ENCODE measurements around the gene SRXN1. TPM values are rescaled to one million over a fixed set of nuclear protein-coding genes. Genes with fewer than 3 reads are reported as not detected.

The SRXN1 gene
- total and polyA plus RNA-seq, 9 donors: 8.4 to 13.7 (median 10.6) TPM

Other genes starting within 250 kb of the SRXN1 start
- gene RBCK1, start 244.9 kb downstream of the SRXN1 start, total RNA-seq: 31.0 TPM
- 10 to 100 TPM; 40.0 to 69.1 (median 54.8) TPM for gene RBCK1, start 244.9 kb downstream of the SRXN1 start, polyA plus RNA-seq (ENCODE audit: insufficient read depth in 1 of 8, insufficient read length in 8 of 8, low replicate concordance in 1 of 8)
- 23.6 TPM for gene TBC1D20, start 190.7 kb downstream of the SRXN1 start, total RNA-seq
- 10 to 100 TPM; 27.6 to 37.8 (median 30.0) TPM for gene TBC1D20, start 190.7 kb downstream of the SRXN1 start, polyA plus RNA-seq (ENCODE audit: insufficient read depth in 1 of 8, insufficient read length in 8 of 8, low replicate concordance in 1 of 8)
- 123 TPM for gene CSNK2A1, start 109.4 kb downstream of the SRXN1 start, total RNA-seq
- 100 to 1,000 TPM in 3 of 8 donors, 10 to 100 TPM in 5; 85.9 to 115 (median 93.2) TPM for gene CSNK2A1, start 109.4 kb downstream of the SRXN1 start, polyA plus RNA-seq (ENCODE audit: insufficient read depth in 1 of 8, insufficient read length in 8 of 8, low replicate concordance in 1 of 8)
- gene TCF15, start 42.9 kb downstream of the SRXN1 start, total RNA-seq: 5.9 TPM
- 1 to 10 TPM; 3.5 to 7.9 (median 5.4) TPM for gene TCF15, start 42.9 kb downstream of the SRXN1 start, polyA plus RNA-seq (ENCODE audit: insufficient read depth in 1 of 8, insufficient read length in 8 of 8, low replicate concordance in 1 of 8)
- not detected for gene SCRT2, start 22.6 kb upstream of the SRXN1 start, total RNA-seq
- gene SCRT2, start 22.6 kb upstream of the SRXN1 start, polyA plus RNA-seq (ENCODE audit: insufficient read depth in 1 of 8, insufficient read length in 8 of 8, low replicate concordance in 1 of 8): under 1 TPM in 1 of 8 donors, not detected in 7; 0.05 TPM
- gene SLC52A3, start 115.3 kb upstream of the SRXN1 start, total RNA-seq: 0.22 TPM
- gene SLC52A3, start 115.3 kb upstream of the SRXN1 start, polyA plus RNA-seq (ENCODE audit: insufficient read depth in 1 of 8, insufficient read length in 8 of 8, low replicate concordance in 1 of 8): under 1 TPM; 0.26 to 0.69 (median 0.50) TPM
- 7.2 TPM for gene FAM110A, start 180.5 kb upstream of the SRXN1 start, total RNA-seq
- 10 to 100 TPM; 10.0 to 23.5 (median 16.2) TPM for gene FAM110A, start 180.5 kb upstream of the SRXN1 start, polyA plus RNA-seq (ENCODE audit: insufficient read depth in 1 of 8, insufficient read length in 8 of 8, low replicate concordance in 1 of 8)

All from muscle of leg (tissue), 9 donors.